ENCODE measurements around the gene DUS1L.

Gene DUS1L

GRCh38 chr17:82088838-82089722, 23.5 kb upstream of the DUS1L start:
- no peak for DNase-seq (ENCODE audit: low read depth in 2 of 3, low spot score in 1 of 3)

- DNase-seq (ENCODE audit: low read depth in 2 of 3, low spot score in 1 of 3): no peak
These were observed 22.6 kb upstream of the DUS1L start for GRCh38 chr17:82087961-82088837.

DNA sequence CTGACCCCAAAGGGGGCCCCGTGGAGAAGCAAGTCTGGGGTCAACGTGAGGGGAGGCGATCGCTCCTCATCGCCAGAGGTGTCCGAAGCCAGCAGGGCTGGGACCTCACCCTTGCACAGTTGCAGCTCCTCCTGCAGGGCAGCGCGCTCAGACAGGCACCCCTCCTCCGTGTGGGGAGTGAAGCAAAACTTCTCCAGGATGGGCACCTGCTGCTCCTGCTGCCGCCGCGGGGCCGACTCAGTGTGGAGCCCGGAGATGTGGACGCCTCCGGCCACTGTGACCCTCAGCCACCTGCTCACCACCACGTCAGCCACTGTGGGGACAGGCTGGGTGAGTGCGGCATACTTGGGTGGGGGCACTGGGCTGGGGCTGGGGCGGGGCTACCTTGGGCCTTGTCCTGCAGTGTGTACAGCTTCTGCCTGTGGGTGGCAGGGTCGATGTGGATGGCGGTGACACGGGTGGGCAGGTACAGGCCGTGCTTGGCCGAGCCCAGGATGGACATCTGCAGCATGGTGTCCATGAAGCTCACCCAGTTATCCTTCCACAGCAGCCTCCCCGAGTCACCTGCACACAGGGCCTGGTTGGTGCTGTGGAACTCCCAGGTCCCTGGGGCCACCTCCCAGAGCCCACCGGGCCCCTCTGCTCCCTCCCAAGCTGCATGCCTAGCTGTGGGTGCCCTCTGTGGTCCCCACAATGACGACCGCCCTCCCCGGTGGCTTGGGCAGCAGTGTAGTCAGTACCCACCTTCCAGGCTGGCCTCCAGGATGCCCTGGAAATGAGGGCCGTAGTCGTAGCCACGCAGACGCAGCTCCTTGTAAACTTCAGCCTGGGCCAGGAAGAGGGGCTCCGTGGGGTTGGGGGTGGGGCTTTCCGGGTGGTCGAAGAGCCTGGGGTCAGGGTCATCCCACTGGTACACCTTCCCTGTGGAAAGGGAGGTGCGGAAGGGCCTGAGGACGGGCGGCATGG, 21.6 kb upstream of the DUS1L start:
- no peak for DNase-seq (ENCODE audit: low read depth in 2 of 3, low spot score in 1 of 3)

GRCh38 chr17:82085931-82086764, 20.5 kb upstream of the DUS1L start:
- DNase-seq (ENCODE audit: low read depth in 2 of 3, low spot score in 1 of 3): no peak

DNA sequence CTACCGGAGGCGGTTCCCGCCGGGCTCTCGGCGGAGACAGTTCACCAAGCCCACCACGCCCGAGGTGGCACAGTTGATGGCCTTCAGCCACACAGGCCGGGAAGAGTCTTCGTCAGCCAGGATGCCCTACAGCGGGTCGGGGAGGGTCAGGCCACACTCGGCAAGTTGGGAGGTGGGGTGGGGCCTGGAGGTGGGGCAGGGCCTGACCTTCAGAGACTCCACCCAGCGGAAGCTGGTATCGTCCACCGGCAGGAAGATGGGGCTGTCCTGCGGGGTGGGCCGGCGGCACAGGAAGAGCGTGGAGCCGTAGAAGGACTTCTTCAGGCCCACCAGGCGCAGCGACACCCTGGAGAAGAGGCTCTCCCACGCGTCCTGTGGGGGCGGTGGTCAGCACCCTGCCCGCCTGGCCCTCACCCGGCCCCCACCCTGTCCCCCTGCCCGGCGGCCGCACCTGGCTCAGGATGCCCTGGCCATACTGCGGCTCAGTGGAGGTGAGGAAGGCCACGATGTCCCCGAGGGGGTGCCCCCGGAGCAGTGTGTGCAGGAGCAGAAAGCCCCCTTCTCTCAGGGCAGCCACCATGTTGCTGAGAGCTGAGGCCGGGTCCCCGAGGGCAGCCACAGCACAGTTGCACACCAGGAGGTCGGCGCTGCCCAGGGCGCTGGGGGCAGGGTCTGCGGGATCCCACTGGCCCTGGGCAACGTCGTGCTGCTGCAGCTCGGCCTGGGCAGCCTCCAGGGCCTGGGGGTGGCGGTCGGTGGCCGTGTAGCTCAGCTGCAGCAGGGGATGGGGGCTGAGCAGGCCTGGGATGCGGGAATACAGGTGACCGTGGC, 19.6 kb upstream of the DUS1L start:
- no peak for DNase-seq (ENCODE audit: low read depth in 2 of 3, low spot score in 1 of 3)

DNA sequence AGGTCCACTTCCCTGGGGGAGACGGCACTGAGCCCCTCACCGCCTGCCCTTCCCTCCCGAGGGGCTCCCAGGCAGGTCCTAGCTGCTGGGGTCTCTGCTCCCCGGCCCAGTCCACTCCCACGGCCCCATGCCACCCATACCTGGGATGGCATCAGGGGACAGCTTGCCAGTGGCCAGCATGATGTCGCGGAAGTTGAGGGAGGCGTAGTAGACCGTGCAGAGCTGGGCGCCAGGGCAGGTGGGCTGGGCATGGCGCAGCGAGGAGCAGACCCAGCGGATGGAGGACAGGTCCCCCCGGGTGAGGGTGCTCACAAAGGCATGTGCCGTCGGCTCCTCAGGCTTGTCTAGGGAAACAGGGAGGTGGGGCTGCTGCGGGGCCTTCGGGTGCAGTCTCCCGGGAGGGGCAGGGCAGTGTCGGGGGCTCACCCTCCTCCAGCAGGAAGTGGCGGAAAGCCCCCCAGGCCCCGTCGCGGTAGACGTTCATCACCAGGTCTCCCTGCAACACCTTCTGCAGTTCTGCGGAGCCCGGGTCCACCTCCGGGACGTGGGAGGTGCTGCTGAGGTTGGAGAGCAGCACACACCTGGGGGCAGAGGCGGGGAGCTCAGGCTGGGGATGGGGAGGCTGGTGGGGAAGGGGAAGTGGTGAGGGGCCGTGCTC, 18.9 kb upstream of the DUS1L start:
- no peak for DNase-seq (ENCODE audit: low read depth in 2 of 3, low spot score in 1 of 3)

- no peak for DNase-seq (ENCODE audit: low read depth in 2 of 3, low spot score in 1 of 3)
These were observed 18.1 kb upstream of the DUS1L start for GRCh38 chr17:82083533-82084359.

DNA sequence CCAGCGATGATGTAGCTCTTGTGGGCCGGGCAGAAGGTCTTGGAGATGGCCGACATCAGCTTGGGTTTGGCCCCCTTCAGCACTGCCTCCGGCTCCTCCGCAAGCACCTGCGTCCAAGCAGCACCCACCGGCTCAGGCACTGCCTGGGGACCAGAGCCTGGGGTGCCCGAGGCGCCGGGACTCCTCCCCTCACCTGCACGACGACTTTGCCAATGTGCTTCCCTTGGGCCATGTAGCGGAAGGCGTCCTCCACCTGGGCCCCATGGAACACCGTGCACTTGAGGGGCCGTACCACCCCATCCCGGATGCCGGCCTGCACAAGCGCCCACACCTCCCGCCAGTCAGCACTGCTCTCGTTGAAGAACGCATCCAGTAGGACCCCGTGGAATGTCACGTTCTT, 17.4 kb upstream of the DUS1L start:
- no peak for DNase-seq (ENCODE audit: low read depth in 2 of 3, low spot score in 1 of 3)

- DNase-seq (ENCODE audit: low read depth in 2 of 3, low spot score in 1 of 3): no peak
These were observed 16.9 kb upstream of the DUS1L start for GRCh38 chr17:82082456-82082855.

GRCh38 chr17:82081966-82082365, 16.4 kb upstream of the DUS1L start:
- DNase-seq (ENCODE audit: low read depth in 2 of 3, low spot score in 1 of 3): no peak

GRCh38 chr17:82081546-82081945, 15.9 kb upstream of the DUS1L start:
- no peak for DNase-seq (ENCODE audit: low read depth in 2 of 3, low spot score in 1 of 3)

DNA sequence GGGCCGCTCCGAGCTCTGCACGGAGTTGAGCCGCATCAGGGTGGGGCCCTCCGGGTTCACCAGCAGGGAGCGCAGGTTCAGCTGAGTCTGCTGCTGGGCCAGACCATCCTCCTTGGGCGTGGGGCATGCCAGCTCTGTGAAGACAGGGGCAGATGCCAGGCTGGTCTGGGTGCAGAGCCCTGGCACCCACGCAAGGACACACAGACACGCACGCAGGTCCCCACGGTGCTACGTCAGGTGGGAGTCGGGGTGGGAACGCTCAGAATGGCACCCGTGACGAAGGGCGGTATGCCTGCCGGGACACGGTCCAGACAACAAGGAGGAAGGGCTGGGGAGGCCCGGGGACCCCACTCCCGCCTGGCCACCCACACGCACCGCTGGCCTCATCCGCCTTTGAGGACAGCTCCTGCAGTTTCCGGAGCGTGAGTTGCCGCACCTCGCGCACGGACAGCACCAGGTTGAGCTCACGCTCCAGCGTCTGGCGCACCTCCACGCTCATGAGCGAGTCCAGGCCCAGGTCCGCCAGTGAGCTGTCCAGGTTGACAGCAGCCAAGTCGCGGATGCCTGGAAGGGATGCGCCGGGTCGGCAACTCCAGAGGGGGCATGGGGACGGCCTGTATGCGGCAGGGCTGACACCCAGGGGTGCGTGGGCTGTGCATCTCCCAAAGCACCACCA, 15.3 kb upstream of the DUS1L start:
- no peak for DNase-seq (ENCODE audit: low read depth in 2 of 3, low spot score in 1 of 3)

DNA sequence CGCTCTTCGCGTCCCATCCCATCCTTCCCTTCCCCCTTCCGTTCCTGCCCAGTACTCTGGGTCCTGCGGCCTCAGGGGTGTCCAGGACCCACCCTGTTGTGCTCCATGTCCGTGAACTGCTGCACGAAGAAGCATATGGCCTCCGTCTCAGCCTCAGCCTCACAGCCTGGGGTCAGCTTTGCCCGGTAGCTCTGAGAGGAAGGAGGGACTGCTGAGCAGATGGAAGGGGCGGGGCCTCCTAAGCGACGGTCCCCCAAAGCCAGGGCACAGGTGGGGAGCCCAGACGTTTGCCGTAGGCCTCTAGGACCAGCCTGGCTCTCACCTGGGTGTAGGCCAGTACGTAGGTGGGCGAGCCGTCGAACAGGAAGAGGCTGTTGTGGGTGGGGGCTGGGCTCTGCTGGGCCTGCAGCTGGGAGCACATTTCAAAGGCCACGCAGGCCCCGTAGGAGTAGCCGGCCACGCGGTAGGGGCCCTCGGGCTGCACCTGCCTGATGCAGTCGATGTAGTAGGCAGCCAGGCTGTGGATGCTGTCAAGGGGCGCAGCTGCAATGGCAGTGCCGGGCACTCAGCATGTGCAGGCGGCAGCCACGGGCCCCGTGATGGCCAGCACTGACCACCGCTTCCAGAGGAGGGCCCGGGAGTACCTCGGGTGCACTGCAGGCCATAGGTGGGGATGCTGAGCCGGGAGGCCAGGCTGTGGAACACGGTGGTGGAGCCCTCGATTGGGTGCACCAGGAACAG, 14.6 kb upstream of the DUS1L start:
- DNase-seq (ENCODE audit: low read depth in 2 of 3, low spot score in 1 of 3): no peak

DNA sequence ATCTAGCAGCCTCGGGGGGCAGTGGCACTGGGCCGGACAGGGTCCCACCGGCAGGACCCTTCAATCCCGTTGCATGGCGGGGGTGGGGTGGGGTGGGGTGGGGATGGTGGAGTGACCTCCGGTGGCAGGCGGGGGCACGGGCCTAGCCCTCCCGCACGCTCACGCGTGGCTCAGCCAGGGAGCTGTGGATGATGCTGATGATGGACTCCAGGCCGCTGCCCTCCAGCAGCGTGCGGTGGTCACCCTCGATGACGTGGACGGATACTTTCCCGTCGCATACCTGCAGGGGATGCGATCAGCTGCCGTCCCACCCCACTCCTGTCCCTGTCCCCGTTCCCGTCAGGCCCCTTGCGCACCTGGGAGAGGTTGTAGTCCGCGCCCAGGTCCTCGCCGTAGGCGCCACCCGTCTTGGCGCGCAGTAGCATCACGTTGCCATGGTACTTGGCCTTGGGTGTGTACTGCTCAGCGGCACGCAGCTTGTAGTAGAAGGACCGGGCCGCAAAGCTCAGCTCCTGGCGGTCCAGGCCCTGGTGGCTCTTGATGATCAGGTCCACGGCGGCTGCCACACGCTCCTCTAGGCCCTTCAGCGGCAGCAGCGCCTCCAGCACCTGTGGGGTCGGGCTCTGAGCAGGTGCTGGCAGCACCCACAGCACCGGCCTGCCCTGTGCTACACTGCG, 13.5 kb upstream of the DUS1L start:
- no peak for DNase-seq (ENCODE audit: low read depth in 2 of 3, low spot score in 1 of 3)

DNA sequence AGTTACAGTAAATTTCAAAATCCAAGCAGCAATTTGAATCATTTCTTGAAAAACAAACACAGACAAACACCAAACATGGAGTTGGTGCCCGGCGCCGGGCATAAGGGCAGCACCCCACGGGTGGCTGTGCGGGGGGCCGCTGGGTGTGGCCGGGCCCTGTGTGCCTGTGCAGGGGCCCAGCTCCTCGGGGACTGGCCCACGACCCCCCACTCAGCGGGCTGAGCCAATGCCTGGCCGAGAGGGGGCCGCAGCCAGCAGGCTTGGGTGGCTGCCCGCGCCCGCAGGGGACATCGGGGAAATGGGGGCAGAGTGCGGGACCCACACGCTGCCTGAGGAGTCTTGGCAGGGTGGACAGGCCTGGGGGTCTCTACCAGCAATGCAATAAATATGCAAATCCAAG, 12.8 kb upstream of the DUS1L start:
- no peak for DNase-seq (ENCODE audit: low read depth in 2 of 3, low spot score in 1 of 3)

Measured in stimulated activated CD4-positive, alpha-beta T cell treated with anti-CD3 and anti-CD28 coated beads, Interleukin-12 subunit alpha, Interleukin-12 subunit beta, amount 100 ng/mL, for 48 hours (primary cell).